Stimulated activated CD8-positive, alpha-beta memory T cell treated with anti-CD3 and anti-CD28 coated beads, Interleukin-4, amount 100 ng/mL, for 1 hour (primary cell): Measurements from ENCODE around the gene RAB42.
A peak's percentile ranks its signal among the peaks of the same experiment; 100 is the strongest.
"Not testable (repeated sequence)": the region's sequence is repeated elsewhere in the genome, so short reads cannot be mapped to it uniquely, and the experiment has no call there.

ENCODE experiments used
- DNase-seq, 2 donors: peaks; one replicate each; pipeline ENCODE4 v3.0.0-alpha.2; 2020; ENCODE audit warnings: low read depth in 2 of 2, low spot score in 1 of 2

Gene RAB42

GRCh38 chr1:28582248-28582615 is 9.8 kb upstream of the RAB42 start:
- no peak for DNase-seq

GRCh38 chr1:28586585-28587391 is 5.3 kb upstream of the RAB42 start:
- not testable (repeated sequence) for DNase-seq

GRCh38 chr1:28592321-28593071 is 431 bp downstream of the RAB42 start:
- no peak for DNase-seq

GRCh38 chr1:28593988-28594356 is 1.9 kb downstream of the RAB42 start:
- not testable (repeated sequence) for DNase-seq

- DNase-seq = not testable (repeated sequence)
Observed at GRCh38 chr1:28594686-28595411, 2.8 kb downstream of the RAB42 start.

- no peak for DNase-seq
Observed at GRCh38 chr1:28595412-28596191, 3.5 kb downstream of the RAB42 start.

GRCh38 chr1:28596276-28596675 is 4.2 kb downstream of the RAB42 start:
- not testable (repeated sequence) for DNase-seq

GRCh38 chr1:28601696-28602095 is 9.6 kb downstream of the RAB42 start:
- no peak for DNase-seq

GRCh38 chr1:28602536-28603439 is 10.7 kb downstream of the RAB42 start:
- no peak for DNase-seq

GRCh38 chr1:28604411-28604810 is 12.3 kb downstream of the RAB42 start:
- no peak for DNase-seq

GRCh38 chr1:28604962-28605361 is 12.9 kb downstream of the RAB42 start:
- no peak for DNase-seq

GRCh38 chr1:28606771-28607170 is 14.7 kb downstream of the RAB42 start:
- no peak for DNase-seq

GRCh38 chr1:28613175-28613574 is 21.1 kb downstream of the RAB42 start:
- DNase-seq = no peak

- DNase-seq = no peak
Observed at GRCh38 chr1:28631713-28632112, 39.6 kb downstream of the RAB42 start.

GRCh38 chr1:28632560-28632959 is 40.5 kb downstream of the RAB42 start:
- no peak for DNase-seq

- DNase-seq = no peak
Observed at GRCh38 chr1:28640766-28641165, 48.7 kb downstream of the RAB42 start.

- no peak for DNase-seq
Observed at GRCh38 chr1:28642056-28642846, 50.2 kb downstream of the RAB42 start.

GRCh38 chr1:28642847-28643635 is 51.0 kb downstream of the RAB42 start, which contains the start of gene TAF12:
TAF12 (minus strand) TSS chr1:28643067; CDS start chr1:28622081, 20,986 bp downstream.
- DNase-seq = peak; percentile 62 to 85
